GM19025 (cell line): Measurements from ENCODE around the gene TSLP.

Experiments
- ATAC-seq: cut with Tn5 transposase; IDR thresholded peaks from one replicate; pipeline ENCODE4 v1.9.1; 2021; ENCODE audit warnings: mild to moderate bottlenecking, low read depth, moderate library complexity; ENCODE audit not compliant: unreplicated experiment

The TSLP gene

GRCh38 chr5:111071413-111071812, at the start of gene TSLP:
Gene TSLP (plus strand): TSS chr5:111071713. CDS start chr5:111071891, 178 bp downstream.
- no peak for ATAC-seq

- ATAC-seq: no peak
Observed at GRCh38 chr5:111022301-111022700, 49.2 kb upstream of the TSLP start.

GRCh38 chr5:111028865-111029264, 42.6 kb upstream of the TSLP start:
- no peak for ATAC-seq

GRCh38 chr5:111043712-111044506, 27.6 kb upstream of the TSLP start:
- no peak for ATAC-seq

GRCh38 chr5:111058064-111058463, 13.4 kb upstream of the TSLP start:
- ATAC-seq: no peak

GRCh38 chr5:111060169-111060568, 11.3 kb upstream of the TSLP start:
- no peak for ATAC-seq

- ATAC-seq: no peak
Observed at GRCh38 chr5:111061618-111062017, 9.9 kb upstream of the TSLP start.

GRCh38 chr5:111063709-111064322, 7.7 kb upstream of the TSLP start:
- no peak for ATAC-seq

- ATAC-seq: no peak
Observed at GRCh38 chr5:111066261-111066938, 5.1 kb upstream of the TSLP start.

GRCh38 chr5:111068213-111068612, 3.3 kb upstream of the TSLP start:
- no peak for ATAC-seq

GRCh38 chr5:111069839-111070238, 1.7 kb upstream of the TSLP start:
- ATAC-seq: no peak

GRCh38 chr5:111070272-111071134, 1.0 kb upstream of the TSLP start:
- ATAC-seq: no peak

- ATAC-seq: peak; percentile 52
Observed at GRCh38 chr5:111072949-111073682, 1.6 kb downstream of the TSLP start.

GRCh38 chr5:111074244-111074643, 2.7 kb downstream of the TSLP start:
- ATAC-seq: no peak

- no peak for ATAC-seq
Observed at GRCh38 chr5:111075520-111075919, 4.0 kb downstream of the TSLP start.

- no peak for ATAC-seq
Observed at GRCh38 chr5:111076091-111076490, 4.6 kb downstream of the TSLP start.

- ATAC-seq: no peak
Observed at GRCh38 chr5:111077678-111078077, 6.2 kb downstream of the TSLP start.

GRCh38 chr5:111079846-111080245, 8.3 kb downstream of the TSLP start:
- no peak for ATAC-seq

GRCh38 chr5:111083323-111083722, 11.8 kb downstream of the TSLP start:
- ATAC-seq: no peak
